Breast epithelium (tissue), 3 donors: ENCODE measurements around the gene PLCL2.

Source experiments
- POLR2A ChIP-seq: fragments of 450-650 bp; IDR thresholded peaks from one replicate; pipeline ENCODE4 v1.6.1; 2016; ENCODE audit warnings: antibody characterized with exemption, mild to moderate bottlenecking, moderate library complexity
- TF ChIP-seq, protein P1 (sequence below), 3 donors: fragments of 450-650 bp; IDR thresholded peaks; one replicate each; pipeline ENCODE4 v1.5.1; 2016 to 2017; ENCODE audit warnings: antibody characterized with exemption in 3 of 3, mild to moderate bottlenecking in 3 of 3, moderate library complexity in 3 of 3

DNA sequence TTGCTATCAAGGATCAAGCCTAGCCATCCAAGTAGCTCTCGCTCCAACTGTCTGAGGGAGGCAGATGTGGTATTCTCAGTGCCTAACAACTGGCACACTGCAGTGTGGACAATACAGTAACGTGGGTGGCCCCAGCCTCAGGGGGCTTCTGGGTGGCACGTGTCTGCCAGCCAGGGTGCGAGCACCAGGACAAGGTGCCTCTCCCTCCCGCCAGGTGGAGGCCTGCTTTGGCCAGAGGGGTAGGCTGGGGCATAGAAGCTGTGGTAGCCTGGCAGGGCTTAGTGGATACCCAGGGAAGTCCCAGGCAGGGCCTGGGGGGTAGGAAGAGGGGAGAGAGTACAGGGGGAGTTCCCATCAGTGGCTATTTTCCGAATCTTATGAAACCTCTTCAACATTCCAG lies 234.0 kb downstream of the PLCL2 start:
- TF ChIP-seq, protein P1, sequence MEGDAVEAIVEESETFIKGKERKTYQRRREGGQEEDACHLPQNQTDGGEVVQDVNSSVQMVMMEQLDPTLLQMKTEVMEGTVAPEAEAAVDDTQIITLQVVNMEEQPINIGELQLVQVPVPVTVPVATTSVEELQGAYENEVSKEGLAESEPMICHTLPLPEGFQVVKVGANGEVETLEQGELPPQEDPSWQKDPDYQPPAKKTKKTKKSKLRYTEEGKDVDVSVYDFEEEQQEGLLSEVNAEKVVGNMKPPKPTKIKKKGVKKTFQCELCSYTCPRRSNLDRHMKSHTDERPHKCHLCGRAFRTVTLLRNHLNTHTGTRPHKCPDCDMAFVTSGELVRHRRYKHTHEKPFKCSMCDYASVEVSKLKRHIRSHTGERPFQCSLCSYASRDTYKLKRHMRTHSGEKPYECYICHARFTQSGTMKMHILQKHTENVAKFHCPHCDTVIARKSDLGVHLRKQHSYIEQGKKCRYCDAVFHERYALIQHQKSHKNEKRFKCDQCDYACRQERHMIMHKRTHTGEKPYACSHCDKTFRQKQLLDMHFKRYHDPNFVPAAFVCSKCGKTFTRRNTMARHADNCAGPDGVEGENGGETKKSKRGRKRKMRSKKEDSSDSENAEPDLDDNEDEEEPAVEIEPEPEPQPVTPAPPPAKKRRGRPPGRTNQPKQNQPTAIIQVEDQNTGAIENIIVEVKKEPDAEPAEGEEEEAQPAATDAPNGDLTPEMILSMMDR (IDR thresholded peaks at IDR 0.05), result no peak
- TF ChIP-seq POLR2A, result no peak
